ENCODE results near the gene EGFL7.

DNA sequence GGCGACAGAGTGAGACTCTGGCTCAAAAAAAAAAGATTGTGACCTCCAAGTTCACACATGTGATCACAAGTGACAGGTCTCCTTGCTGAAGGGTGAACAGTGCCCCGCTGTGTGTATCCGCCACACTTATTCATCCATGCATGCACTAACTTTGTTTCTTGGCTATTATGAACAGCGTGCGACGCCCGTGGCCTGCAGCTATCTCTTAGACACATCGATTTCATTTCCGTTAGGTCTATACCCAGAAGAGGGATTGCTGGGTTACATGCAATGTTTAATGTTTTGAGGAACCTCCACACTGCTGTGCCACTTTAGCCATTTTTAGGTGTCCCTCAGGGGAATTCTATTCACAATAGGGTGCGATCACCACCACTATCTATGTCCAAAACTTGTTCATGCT is 12.1 kb upstream of the EGFL7 start:
- TF ChIP-seq ZSCAN30 (tag by site-specific recombination; IDR thresholded peaks at IDR 0.05) (no peak), TCF7L2 (IDR thresholded peaks at IDR 0.05; ENCODE audit: borderline replicate concordance, low read depth, low read length) (no peak), BCL11B (tag by site-specific recombination; IDR thresholded peaks at IDR 0.05; ENCODE audit: low read depth) (no peak), ZNF2 (tag by site-specific recombination; IDR thresholded peaks at IDR 0.05) (no peak), ZNF274 (IDR thresholded peaks at IDR 0.05; ENCODE audit: low read length) (no peak), ZNF274 (tag by site-specific recombination; IDR thresholded peaks at IDR 0.05; ENCODE audit: borderline replicate concordance) (no peak), ZNF544 (tag by site-specific recombination; IDR thresholded peaks at IDR 0.05) (no peak), REPIN1 (tag by site-specific recombination; IDR thresholded peaks at IDR 0.05; ENCODE audit: low read depth) (no peak), ZEB2 (tag by site-specific recombination; IDR thresholded peaks at IDR 0.05) (no peak), ZNF391 (tag by site-specific recombination; IDR thresholded peaks at IDR 0.05; ENCODE audit: borderline replicate concordance, low read depth) (no peak)
- TF ChIP-seq, protein P1, sequence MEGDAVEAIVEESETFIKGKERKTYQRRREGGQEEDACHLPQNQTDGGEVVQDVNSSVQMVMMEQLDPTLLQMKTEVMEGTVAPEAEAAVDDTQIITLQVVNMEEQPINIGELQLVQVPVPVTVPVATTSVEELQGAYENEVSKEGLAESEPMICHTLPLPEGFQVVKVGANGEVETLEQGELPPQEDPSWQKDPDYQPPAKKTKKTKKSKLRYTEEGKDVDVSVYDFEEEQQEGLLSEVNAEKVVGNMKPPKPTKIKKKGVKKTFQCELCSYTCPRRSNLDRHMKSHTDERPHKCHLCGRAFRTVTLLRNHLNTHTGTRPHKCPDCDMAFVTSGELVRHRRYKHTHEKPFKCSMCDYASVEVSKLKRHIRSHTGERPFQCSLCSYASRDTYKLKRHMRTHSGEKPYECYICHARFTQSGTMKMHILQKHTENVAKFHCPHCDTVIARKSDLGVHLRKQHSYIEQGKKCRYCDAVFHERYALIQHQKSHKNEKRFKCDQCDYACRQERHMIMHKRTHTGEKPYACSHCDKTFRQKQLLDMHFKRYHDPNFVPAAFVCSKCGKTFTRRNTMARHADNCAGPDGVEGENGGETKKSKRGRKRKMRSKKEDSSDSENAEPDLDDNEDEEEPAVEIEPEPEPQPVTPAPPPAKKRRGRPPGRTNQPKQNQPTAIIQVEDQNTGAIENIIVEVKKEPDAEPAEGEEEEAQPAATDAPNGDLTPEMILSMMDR (tag by site-specific recombination; IDR thresholded peaks at IDR 0.05) = no peak

All from HEK293 (cell line).